Right lobe of liver (tissue), 6 donors: ENCODE results near the gene TBC1D8. TPM values are rescaled to one million over a fixed set of nuclear protein-coding genes. Genes with fewer than 3 reads are reported as not detected.
A peak's percentile ranks its signal among the peaks of the same experiment; 100 is the strongest.

Source experiments
- ATAC-seq, 4 donors: fragments of 200-7000 bp; cut with Tn5 transposase; one replicate each; pipeline ENCODE4 v1.9.1; 2020; ENCODE audit warnings: mild to moderate bottlenecking in 4 of 4, moderate library complexity in 4 of 4
- DNase-seq, 3 donors: peaks; one replicate each; pipeline ENCODE4 v3.0.0-alpha.2; 2020
- H3K27ac ChIP-seq, 3 donors: fragments of 200-600 bp; one replicate each; pipeline ENCODE4 v1.8.0; 2022
- H3K27me3 ChIP-seq, 2 donors: fragments of 200-600 bp; one replicate each; pipeline ENCODE4 v1.8.0; 2022
- H3K36me3 ChIP-seq, 4 donors: fragments of 200-600 bp; sonication (generic) in 1 of 4; one replicate each; pipeline versions ENCODE4 v1.5.1 to v1.8.0; 2017 to 2022; ENCODE audit warnings: control low read depth in 1 of 4
- H3K4me1 ChIP-seq, 4 donors: fragments of 200-600 bp; sonication (generic) in 1 of 4; one replicate each; pipeline versions ENCODE4 v1.5.1 to v1.8.0; 2017 to 2022; ENCODE audit warnings: control low read depth in 1 of 4
- H3K4me3 ChIP-seq, 3 donors: fragments of 200-600 bp; one replicate each; pipeline ENCODE4 v1.8.0; 2022
- H3K9me3 ChIP-seq, 4 donors: fragments of 200-600 bp; sonication (generic) in 1 of 4; one replicate each; pipeline versions ENCODE4 v1.5.1 to v1.8.0; 2017 to 2022; ENCODE audit warnings: control low read depth in 1 of 4
- CTCF ChIP-seq, 4 donors: fragments of 200-600 bp in 3 of 4; fragments of 450-650 bp in 1 of 4; IDR thresholded peaks; one replicate each; pipeline versions ENCODE4 v1.5.1 to v1.8.0; 2016 to 2022; ENCODE audit warnings: antibody characterized with exemption in 4 of 4, mild to moderate bottlenecking in 2 of 4
- POLR2A ChIP-seq: fragments of 450-650 bp; IDR thresholded peaks from one replicate; pipeline ENCODE4 v1.6.1; 2017; ENCODE audit warnings: antibody characterized with exemption, mild to moderate bottlenecking
- WGBS: methylation state at CpG from one replicate; pipeline ENCODE4 v1.1.6; 2018; ENCODE audit warnings: low coverage, low lambda C conversion rate; ENCODE audit not compliant: insufficient coverage; ENCODE audit errors: missing lambda C conversion rate; 5-methylcytosine and 5-hydroxymethylcytosine counted together
- intact Hi-C, 2 donors: fragments of 100-400 bp; cut with DNase I; formaldehyde crosslinking; loops; one replicate each; pipeline versions ENCODE4 v1.11.2 to v1.14.1; 2022
- total RNA-seq, 6 experiments: library from RNA; depleted of rRNA in 2 of 6; stranded (reverse); fragments of >200 nt in 2 of 6; fragmentation: NEBNext Ultra II Directional in 3 of 6; extraction: Animal tissue kit (Norgen Biotek cat#: 25700) in 3 of 6; gene quantifications; one replicate each; pipeline versions ENCODE4 v1.1.0 to v1.2.4, GENCODE V29; 2016 to 2023
- donor health status: DM: no; HTN: yes; CAD: no.
- donor health status: DM: no; HTN: no; CAD: no.
- donor health status: DM: no; HTN: no; CAD: no.
- donor health status: DM: no; HTN: yes; CAD: no.
- donor health status: DM: no; HTN: yes; CAD: no.

The TBC1D8 gene
- total RNA-seq, 6 experiments from 2014 or later = 17.3 to 31.2 (median 21.5) TPM

- H3K9me3 ChIP-seq = no peaks in the 10 kb centered on the region
- H3K4me3 ChIP-seq = no peak overlapping the region
- intact Hi-C loops = no loop called here
- TF ChIP-seq POLR2A = no peak
- TF ChIP-seq CTCF (IDR thresholded peaks at IDR 0.05) = no peak
- DNase-seq (no peak), ATAC-seq (no peak)
- no peak overlapping the region for H3K27ac ChIP-seq
- no peaks in the 10 kb centered on the region for H3K36me3 ChIP-seq
- H3K4me1 ChIP-seq = no peaks in the 10 kb centered on the region
- H3K27me3 ChIP-seq = no peaks in the 10 kb centered on the region
These were observed 53.5 kb downstream of the TBC1D8 start for GRCh38 chr2:101097638-101098037.

GRCh38 chr2:101096619-101097142 is 54.5 kb downstream of the TBC1D8 start:
- no peak overlapping the region for H3K27ac ChIP-seq
- ATAC-seq = no peak
- H3K4me1 ChIP-seq = no peaks in the 10 kb centered on the region
- H3K36me3 ChIP-seq = no peaks in the 10 kb centered on the region
- 79% methylated on average over 4 of the region's 4 CpGs for WGBS
- no peaks in the 10 kb centered on the region for H3K9me3 ChIP-seq
- no peaks in the 10 kb centered on the region for H3K27me3 ChIP-seq
- no peak overlapping the region for H3K4me3 ChIP-seq
- intact Hi-C loops = no loop called here
- DNase-seq = no peak
- no peak for TF ChIP-seq CTCF (IDR thresholded peaks at IDR 0.05)

- no peak for ATAC-seq
- intact Hi-C loops = no loop called here
- Histone ChIP-seq H3K27ac (no peak overlapping the region), H3K27me3 (no peaks in the 10 kb centered on the region), H3K4me3 (no peak overlapping the region), H3K36me3 (no peaks in the 10 kb centered on the region), H3K4me1 (peaks cover 0 to 8% (median 0%) of the 10 kb centered on the region in 4 donors), H3K9me3 (no peaks in the 10 kb centered on the region)
- no peak for DNase-seq
- 9% methylated on average over 1 of the region's 1 CpG for WGBS
- TF ChIP-seq CTCF (IDR thresholded peaks at IDR 0.05) (no peak), POLR2A (no peak)
These were observed 56.8 kb downstream of the TBC1D8 start for GRCh38 chr2:101094351-101094750.

GRCh38 chr2:101089942-101090799 is 61.0 kb downstream of the TBC1D8 start:
- no peak overlapping the region for H3K27ac ChIP-seq
- intact Hi-C loops = no loop called here
- ATAC-seq (peak in 2 of 4 donors; percentile 22 to 48), DNase-seq (no peak)
- peaks cover 0 to 15% (median 5%) of the 10 kb centered on the region in 4 donors for H3K4me1 ChIP-seq
- no peak for TF ChIP-seq POLR2A
- no peak for TF ChIP-seq CTCF (IDR thresholded peaks at IDR 0.05)
- peaks cover 0 to 4% (median 0%) of the 10 kb centered on the region in 4 donors for H3K36me3 ChIP-seq
- H3K4me3 ChIP-seq = no peak overlapping the region
- H3K27me3 ChIP-seq = no peaks in the 10 kb centered on the region
- no peaks in the 10 kb centered on the region for H3K9me3 ChIP-seq
- 54% methylated on average over 5 of the region's 12 CpGs for WGBS
